DMS79 treated with DMSO at 0.1 percent for 48 hours (cell line): ENCODE results near the gene KIRREL2.
"Not testable (repeated sequence)": the region's sequence is repeated elsewhere in the genome, so short reads cannot be mapped to it uniquely, and the experiment has no call there.

Experiments used
- DNase-seq: peaks from one replicate; lab custom pipeline; 2025; lab: John Stamatoyannopoulos, UW

The KIRREL2 gene

GRCh38 chr19:35899547-35900214 is 43.0 kb downstream of the KIRREL2 start:
- DNase-seq, result peak; percentile 54

- DNase-seq, result no peak
These were observed 44.4 kb downstream of the KIRREL2 start for GRCh38 chr19:35901055-35901644.

GRCh38 chr19:35901854-35902661 is 45.3 kb downstream of the KIRREL2 start, which contains the start of gene HCST:
HCST (plus strand) TSS chr19:35902529; CDS start chr19:35902594, 65 bp downstream.
- no peak for DNase-seq

GRCh38 chr19:35902870-35903475 is 46.3 kb downstream of the KIRREL2 start:
- DNase-seq, result no peak

GRCh38 chr19:35903550-35904179 is 47.0 kb downstream of the KIRREL2 start:
- peak; percentile 44 for DNase-seq

GRCh38 chr19:35904311-35905068 is 47.8 kb downstream of the KIRREL2 start:
- no peak for DNase-seq

GRCh38 chr19:35905178-35905727 is 48.5 kb downstream of the KIRREL2 start:
- DNase-seq, result no peak

GRCh38 chr19:35907377-35907745 is 50.6 kb downstream of the KIRREL2 start:
- DNase-seq, result no peak

- no peak for DNase-seq
These were observed 51.3 kb downstream of the KIRREL2 start, which contains the start of gene TYROBP for GRCh38 chr19:35908010-35908441. TYROBP (minus strand) TSS chr19:35908295; CDS start chr19:35908228, 67 bp downstream.

- no peak for DNase-seq
These were observed 52.4 kb downstream of the KIRREL2 start for GRCh38 chr19:35908973-35909683.

GRCh38 chr19:35909684-35910035 is 52.9 kb downstream of the KIRREL2 start:
- no peak for DNase-seq

GRCh38 chr19:35910355-35910754 is 53.6 kb downstream of the KIRREL2 start:
- not testable (repeated sequence) for DNase-seq

GRCh38 chr19:35911173-35911572 is 54.5 kb downstream of the KIRREL2 start:
- DNase-seq, result no peak

GRCh38 chr19:35911790-35912189 is 55.1 kb downstream of the KIRREL2 start:
- DNase-seq, result peak; percentile 48

- no peak for DNase-seq
These were observed 56.9 kb downstream of the KIRREL2 start for GRCh38 chr19:35913589-35913988.

GRCh38 chr19:35915443-35915842 is 58.7 kb downstream of the KIRREL2 start:
- DNase-seq, result no peak
